ENCODE results near the gene ELF3. TPM values are rescaled to one million over a fixed set of nuclear protein-coding genes. Genes with fewer than 3 reads are reported as not detected.

Gene ELF3
- total and polyA plus RNA-seq, 10 of the 15 experiments (the other 5 are each of a cell fraction or from before 2014, with no cell fraction given), result 0.07 to 14.3 (median 0.58) TPM; not detected in 1

DNA sequence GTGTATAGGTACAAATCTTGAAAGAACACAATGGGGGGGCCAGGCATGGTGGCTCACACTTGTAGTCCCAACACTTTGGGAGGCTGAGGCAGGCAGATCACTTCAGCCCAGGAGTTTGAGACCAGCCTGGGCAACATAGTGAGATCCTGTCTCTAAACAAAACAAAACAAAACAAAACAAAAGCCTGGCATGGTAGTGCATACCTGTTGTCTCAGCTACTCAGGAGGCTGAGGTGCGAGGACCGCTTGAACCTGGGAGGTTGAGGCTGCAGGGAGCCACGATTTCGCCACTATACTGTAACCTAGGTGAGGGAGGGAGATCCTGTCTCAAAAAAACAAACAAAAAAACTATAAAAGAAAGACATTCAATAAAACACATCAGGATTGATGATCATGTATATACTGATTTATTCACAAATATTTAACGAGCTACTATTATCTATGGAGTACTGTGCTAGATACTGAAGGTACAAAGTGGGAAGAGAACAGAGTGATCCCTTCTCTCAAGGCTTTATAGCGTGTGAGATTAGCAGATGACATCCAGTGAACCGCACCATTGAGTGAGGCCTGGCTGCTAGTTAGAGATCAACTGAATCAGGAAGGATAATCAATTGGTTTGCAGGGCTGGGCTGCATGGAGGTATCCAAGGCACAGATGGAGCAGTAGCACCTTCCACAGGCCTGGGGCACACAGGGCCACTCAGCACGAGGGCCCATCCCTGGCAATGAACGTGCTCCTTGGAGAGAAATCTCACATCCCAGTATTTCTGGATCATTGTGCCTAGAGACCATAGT is 26.4 kb downstream of the ELF3 start (continued):
- TF ChIP-seq, protein P1, sequence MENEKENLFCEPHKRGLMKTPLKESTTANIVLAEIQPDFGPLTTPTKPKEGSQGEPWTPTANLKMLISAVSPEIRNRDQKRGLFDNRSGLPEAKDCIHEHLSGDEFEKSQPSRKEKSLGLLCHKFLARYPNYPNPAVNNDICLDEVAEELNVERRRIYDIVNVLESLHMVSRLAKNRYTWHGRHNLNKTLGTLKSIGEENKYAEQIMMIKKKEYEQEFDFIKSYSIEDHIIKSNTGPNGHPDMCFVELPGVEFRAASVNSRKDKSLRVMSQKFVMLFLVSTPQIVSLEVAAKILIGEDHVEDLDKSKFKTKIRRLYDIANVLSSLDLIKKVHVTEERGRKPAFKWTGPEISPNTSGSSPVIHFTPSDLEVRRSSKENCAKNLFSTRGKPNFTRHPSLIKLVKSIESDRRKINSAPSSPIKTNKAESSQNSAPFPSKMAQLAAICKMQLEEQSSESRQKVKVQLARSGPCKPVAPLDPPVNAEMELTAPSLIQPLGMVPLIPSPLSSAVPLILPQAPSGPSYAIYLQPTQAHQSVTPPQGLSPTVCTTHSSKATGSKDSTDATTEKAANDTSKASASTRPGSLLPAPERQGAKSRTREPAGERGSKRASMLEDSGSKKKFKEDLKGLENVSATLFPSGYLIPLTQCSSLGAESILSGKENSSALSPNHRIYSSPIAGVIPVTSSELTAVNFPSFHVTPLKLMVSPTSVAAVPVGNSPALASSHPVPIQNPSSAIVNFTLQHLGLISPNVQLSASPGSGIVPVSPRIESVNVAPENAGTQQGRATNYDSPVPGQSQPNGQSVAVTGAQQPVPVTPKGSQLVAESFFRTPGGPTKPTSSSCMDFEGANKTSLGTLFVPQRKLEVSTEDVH (IDR thresholded peaks at IDR 0.05; ENCODE audit: low read depth, partially characterized antibody), result no peak
- no peak for TF ChIP-seq WRNIP1 (IDR thresholded peaks at IDR 0.05; ENCODE audit: borderline replicate concordance, low read depth, low read length)
- TF ChIP-seq PAX8 (IDR thresholded peaks at IDR 0.05), result no peak
- no peak for TF ChIP-seq EZH2 (IDR thresholded peaks at IDR 0.05; ENCODE audit: borderline replicate concordance, control insufficient read depth, low read depth, low read length)

DNA sequence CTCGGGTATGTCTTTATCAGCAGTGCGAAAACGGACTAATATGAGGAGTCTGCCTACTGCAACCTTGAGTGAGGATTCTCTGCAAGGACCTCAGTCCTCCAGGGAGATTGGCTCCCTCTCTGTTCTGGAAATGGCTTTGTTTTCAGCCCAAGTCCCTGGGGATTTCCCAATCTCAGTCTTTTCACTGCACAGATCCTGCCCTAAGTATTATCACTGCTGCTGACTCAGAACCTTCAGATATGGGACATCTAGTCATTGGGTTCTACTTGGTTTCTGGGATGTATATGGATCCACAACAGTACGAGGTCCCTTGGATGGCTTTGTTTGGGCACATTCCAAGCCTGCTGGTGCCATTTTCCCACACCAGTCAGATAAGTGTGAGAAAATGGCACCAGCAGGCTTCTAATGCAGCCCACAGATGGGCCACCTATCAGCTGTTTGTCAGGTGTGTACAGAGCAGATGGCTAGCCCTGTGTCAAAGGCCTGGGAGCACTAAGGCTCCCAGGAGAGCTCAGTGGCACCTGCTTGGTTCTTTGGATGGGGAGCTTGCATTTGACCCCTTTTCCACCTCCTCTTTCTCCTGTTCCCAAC is 27.4 kb downstream of the ELF3 start:
- ChIA-PET POLR2A (no interaction called here), CTCF (interaction anchor here (0.9 to 1.2 kb wide), 2 partner anchors 27 to 81 kb away, joined by 3 to 4 read pairs; partner anchors contain the start of gene ELF3), RAD21 (ENCODE audit: unreplicated experiment) (interaction anchor here (1.1 kb wide), 1 partner anchor 11 kb away, joined by 3 read pairs; no protein-coding TSS in a partner anchor), SMC1A (ENCODE audit: uncharacterized antibody, unreplicated experiment) (interaction anchor here (1.3 kb wide), 1 partner anchor 142 kb away, joined by 3 read pairs; no protein-coding TSS in a partner anchor)
- Histone ChIP-seq H3K4me2 (ENCODE audit: control insufficient read depth, insufficient read depth) (no peak overlapping the region), H3K4me3 (no peak overlapping the region), H3K27ac (ENCODE audit: control insufficient read depth, insufficient read depth) (no peak overlapping the region), H3K27me3 (replicated peaks in 1 of 2; ENCODE audit: control insufficient read depth in 2 of 2, insufficient read depth in 2 of 2, low read length in 1 of 2) (no peaks in the 10 kb centered on the region), H3K36me3 (ENCODE audit: control insufficient read depth in 2 of 2, insufficient read depth in 2 of 2, low read length in 1 of 2) (no peaks in the 10 kb centered on the region), H2AFZ (ENCODE audit: control insufficient read depth, low read depth, low read length) (no peak overlapping the region), H3K4me1 (ENCODE audit: control insufficient read depth, insufficient read depth, low read length) (peaks cover 13% of the 10 kb centered on the region), H3K9me3 (replicated peaks; ENCODE audit: control insufficient read depth, insufficient read depth, low read length) (no peaks in the 10 kb centered on the region; the same call in 2 of the 3 replicates), H4K20me1 (ENCODE audit: control insufficient read depth, insufficient read depth) (no peaks in the 10 kb centered on the region), H3K9ac (ENCODE audit: control insufficient read depth, insufficient read depth, low read length) (no peak overlapping the region), H3K79me2 (ENCODE audit: control insufficient read depth, insufficient read depth, low read length) (no peaks in the 10 kb centered on the region)
- FAIRE-seq, result no peak
- TF ChIP-seq LARP7 (IDR thresholded peaks at IDR 0.05) (no peak), MEF2B (IDR thresholded peaks at IDR 0.05; ENCODE audit: partially characterized antibody, poor library complexity, severe bottlenecking) (peak; percentile 27)
- no TSS peak for BruUV-seq (replicated peaks)
- WGBS (ENCODE audit: insufficient coverage, insufficient replicate concordance, low lambda C conversion rate, missing lambda C conversion rate), result 56% methylated on average over 4 of the region's 4 CpGs
- DNase-seq (ENCODE audit: low read depth, low spot score), result no peak
- in situ Hi-C loops (cut with MboI) (no loop called here), intact Hi-C loops (cut with micrococcal nuclease; ENCODE audit: unreplicated experiment) (no loop called here)
- no peak for ATAC-seq
